Measurements from ENCODE around the gene MUC5AC. TPM values are rescaled to one million over a fixed set of nuclear protein-coding genes. Genes with fewer than 3 reads are reported as not detected.
"Not testable (repeated sequence)": the region's sequence is repeated elsewhere in the genome, so short reads cannot be mapped to it uniquely, and the experiment has no call there.

Gene MUC5AC
- total RNA-seq, 1 donor from 2014 or later, result 0.03 TPM

- ATAC-seq (no peak), DNase-seq (ENCODE audit: low spot score) (peak; percentile 41)
Observed at GRCh38 chr11:1232883-1233321, 75.1 kb downstream of the MUC5AC start.

GRCh38 chr11:1233351-1234053 is 75.7 kb downstream of the MUC5AC start:
- DNase-seq (ENCODE audit: low spot score) (peak; percentile 36), ATAC-seq (no peak)

- peak; percentile 40 for DNase-seq (ENCODE audit: low spot score)
- ATAC-seq, result no peak
Observed at GRCh38 chr11:1234054-1234720, 76.4 kb downstream of the MUC5AC start.

GRCh38 chr11:1234771-1235305 is 77.1 kb downstream of the MUC5AC start:
- DNase-seq (ENCODE audit: low spot score) (peak; percentile 40), ATAC-seq (no peak)

GRCh38 chr11:1235306-1235900 is 77.7 kb downstream of the MUC5AC start:
- ATAC-seq, result no peak

GRCh38 chr11:1235901-1236315 is 78.2 kb downstream of the MUC5AC start:
- ATAC-seq, result no peak
- peak; percentile 37 for DNase-seq (ENCODE audit: low spot score)

More at GRCh38 chr11:1235306-1235900, 77.7 kb downstream of the MUC5AC start:
- DNase-seq (ENCODE audit: low spot score), result peak; percentile 33

- DNase-seq (ENCODE audit: low spot score) (no peak), ATAC-seq (no peak)
Observed at GRCh38 chr11:1236316-1237127, 78.8 kb downstream of the MUC5AC start.

GRCh38 chr11:1237128-1237580 is 79.4 kb downstream of the MUC5AC start:
- DNase-seq (ENCODE audit: low spot score), result no peak
- no peak for ATAC-seq

- ATAC-seq (no peak), DNase-seq (ENCODE audit: low spot score) (no peak)
Observed at GRCh38 chr11:1237851-1238250, 80.1 kb downstream of the MUC5AC start.

GRCh38 chr11:1238767-1239595 is 81.2 kb downstream of the MUC5AC start:
- DNase-seq (ENCODE audit: low spot score) (peak; percentile 73), ATAC-seq (peak; percentile 93)

- no peak for DNase-seq (ENCODE audit: low spot score)
- no peak for ATAC-seq
Observed at GRCh38 chr11:1239596-1240205, 81.9 kb downstream of the MUC5AC start.

- ATAC-seq (no peak), DNase-seq (ENCODE audit: low spot score) (no peak)
Observed at GRCh38 chr11:1240771-1241170, 83.0 kb downstream of the MUC5AC start.

GRCh38 chr11:1241706-1242105 is 84.0 kb downstream of the MUC5AC start:
- DNase-seq (ENCODE audit: low spot score), result no peak
- no peak for ATAC-seq

GRCh38 chr11:1242289-1242688 is 84.5 kb downstream of the MUC5AC start:
- ATAC-seq, result no peak
- no peak for DNase-seq (ENCODE audit: low spot score)

- ATAC-seq; DNase-seq (ENCODE audit: low spot score): not testable (repeated sequence)
Observed at GRCh38 chr11:1242751-1243150, 85.0 kb downstream of the MUC5AC start.

GRCh38 chr11:1243521-1243920 is 85.8 kb downstream of the MUC5AC start:
- DNase-seq (ENCODE audit: low spot score); ATAC-seq: not testable (repeated sequence)

GRCh38 chr11:1244557-1244956 is 86.8 kb downstream of the MUC5AC start:
- ATAC-seq; DNase-seq (ENCODE audit: low spot score): not testable (repeated sequence)

- ATAC-seq; DNase-seq (ENCODE audit: low spot score): not testable (repeated sequence)
Observed at GRCh38 chr11:1245717-1246116, 88.0 kb downstream of the MUC5AC start.

- DNase-seq (ENCODE audit: low spot score); ATAC-seq: not testable (repeated sequence)
Observed at GRCh38 chr11:1246301-1246700, 88.5 kb downstream of the MUC5AC start.

All from left lobe of liver (tissue), 2 donors.